NCI-H1105 (cell line): Measurements from ENCODE around the gene PRSS3.
"Not testable (repeated sequence)": the region's sequence is repeated elsewhere in the genome, so short reads cannot be mapped to it uniquely, and the experiment has no call there.

Experiments used
- DNase-seq: peaks from one replicate; lab custom pipeline; 2025; lab: John Stamatoyannopoulos, UW

Gene PRSS3

GRCh38 chr9:33818167-33818846, 22.9 kb downstream of the PRSS3 start:
- DNase-seq, result no peak

GRCh38 chr9:33818847-33819500, 23.6 kb downstream of the PRSS3 start:
- no peak for DNase-seq

- DNase-seq, result no peak
These were observed 24.9 kb downstream of the PRSS3 start for GRCh38 chr9:33820231-33820745.

GRCh38 chr9:33823801-33824200, 28.4 kb downstream of the PRSS3 start:
- DNase-seq, result no peak

- not testable (repeated sequence) for DNase-seq
These were observed 31.9 kb downstream of the PRSS3 start for GRCh38 chr9:33827285-33827684.

- not testable (repeated sequence) for DNase-seq
These were observed 34.4 kb downstream of the PRSS3 start for GRCh38 chr9:33829641-33830230.

- DNase-seq, result no peak
These were observed 40.4 kb downstream of the PRSS3 start for GRCh38 chr9:33835625-33836260.

- not testable (repeated sequence) for DNase-seq
These were observed 40.9 kb downstream of the PRSS3 start for GRCh38 chr9:33836261-33836660.

GRCh38 chr9:33837138-33837537, 41.8 kb downstream of the PRSS3 start:
- DNase-seq, result no peak

- DNase-seq, result no peak
These were observed 45.0 kb downstream of the PRSS3 start for GRCh38 chr9:33840381-33840780.

- DNase-seq, result no peak
These were observed 48.1 kb downstream of the PRSS3 start for GRCh38 chr9:33843312-33843961.

GRCh38 chr9:33846231-33846630, 50.9 kb downstream of the PRSS3 start:
- DNase-seq, result no peak

GRCh38 chr9:33847894-33848205, 52.5 kb downstream of the PRSS3 start:
- not testable (repeated sequence) for DNase-seq
